Psoas muscle (tissue), 8 donors: ENCODE measurements around the gene TFPI. TPM values are rescaled to one million over a fixed set of nuclear protein-coding genes. Genes with fewer than 3 reads are reported as not detected.

Source experiments
- ATAC-seq, 4 donors: fragments of 200-7000 bp; cut with Tn5 transposase; one replicate each; pipeline ENCODE4 v1.9.1; 2020; ENCODE audit warnings: moderate library complexity in 3 of 4, mild to moderate bottlenecking in 2 of 4
- DNase-seq, 2 donors: peaks; one replicate each; pipeline ENCODE4 v3.0.0-alpha.2; 2020
- H3K27ac ChIP-seq: fragments of 200-600 bp; one replicate; pipeline ENCODE4 v1.8.0; 2022
- H3K27me3 ChIP-seq, 3 donors: fragments of 200-600 bp in 1 of 3; one replicate each; pipeline versions ENCODE4 v1.6.1 to v1.8.0; 2013 to 2022; ENCODE audit warnings: low read length in 2 of 3, mild to moderate bottlenecking in 2 of 3, moderate library complexity in 1 of 3; ENCODE audit not compliant: insufficient read depth in 3 of 3
- H3K36me3 ChIP-seq, 2 donors: fragments of 200-600 bp in 1 of 2; one replicate each; pipeline versions ENCODE4 v1.6.1 to v1.8.0; 2013 to 2022; ENCODE audit warnings: low read depth in 1 of 2, mild to moderate bottlenecking in 1 of 2, moderate library complexity in 1 of 2; ENCODE audit not compliant: insufficient read depth in 1 of 2
- H3K4me1 ChIP-seq: fragments of 200-600 bp; one replicate; pipeline ENCODE4 v1.8.0; 2022
- H3K4me3 ChIP-seq: fragments of 200-600 bp; one replicate; pipeline ENCODE4 v1.8.0; 2022; ENCODE audit warnings: mild to moderate bottlenecking
- H3K9me3 ChIP-seq: fragments of 200-600 bp; one replicate; pipeline ENCODE4 v1.8.0; 2022
- WGBS, 3 donors: extraction: QIAGEN DNeasy Blood & Tissue Kit; methylation state at CpG; one replicate each; pipeline versions ENCODE4 v1.1.6 to v1.1.7; 2013; 5-methylcytosine and 5-hydroxymethylcytosine counted together
- intact Hi-C, 2 donors: fragments of 100-400 bp; cut with DNase I; formaldehyde crosslinking; loops; one replicate each; pipeline versions ENCODE4 v1.11.0 to v1.14.2; 2022
- polyA plus RNA-seq, 3 donors: library from polyadenylated mRNA; stranded (reverse); fragments of 200-250 nt; gene quantifications; one replicate each; pipeline ENCODE4 v1.2.3, GENCODE V29; 2013
- total RNA-seq, 4 donors: library from RNA; stranded (reverse); fragmentation: NEBNext Ultra II Directional in 2 of 4; extraction: Animal tissue kit (Norgen Biotek cat#: 25700) in 2 of 4; gene quantifications; one replicate each; pipeline versions ENCODE4 v1.2.1 to v1.2.4, GENCODE V29; 2021 to 2023
- TF ChIP-seq, protein P1 (sequence below): fragments of 200-600 bp; IDR thresholded peaks from one replicate; pipeline ENCODE4 v1.8.0; 2022; ENCODE audit warnings: antibody characterized with exemption
- donor health status: healthy with polysubstance abuse.
- donor health status: DM: no; HTN: no; CAD: no; lungs with moderate emphysema.
- donor health status: Bipolar disorder and iron deficiency.
- donor health status: healthy.
- donor health status: DM: yes; HTN: yes; CAD: no.
- donor health status: DM: no; HTN: no; CAD: no.
- donor health status: DM: no; HTN: no; CAD: no.
- donor health status: DM: yes; HTN: yes; CAD: no.

The TFPI gene
- total and polyA plus RNA-seq, 7 donors = 15.0 to 96.0 (median 42.6) TPM

DNA sequence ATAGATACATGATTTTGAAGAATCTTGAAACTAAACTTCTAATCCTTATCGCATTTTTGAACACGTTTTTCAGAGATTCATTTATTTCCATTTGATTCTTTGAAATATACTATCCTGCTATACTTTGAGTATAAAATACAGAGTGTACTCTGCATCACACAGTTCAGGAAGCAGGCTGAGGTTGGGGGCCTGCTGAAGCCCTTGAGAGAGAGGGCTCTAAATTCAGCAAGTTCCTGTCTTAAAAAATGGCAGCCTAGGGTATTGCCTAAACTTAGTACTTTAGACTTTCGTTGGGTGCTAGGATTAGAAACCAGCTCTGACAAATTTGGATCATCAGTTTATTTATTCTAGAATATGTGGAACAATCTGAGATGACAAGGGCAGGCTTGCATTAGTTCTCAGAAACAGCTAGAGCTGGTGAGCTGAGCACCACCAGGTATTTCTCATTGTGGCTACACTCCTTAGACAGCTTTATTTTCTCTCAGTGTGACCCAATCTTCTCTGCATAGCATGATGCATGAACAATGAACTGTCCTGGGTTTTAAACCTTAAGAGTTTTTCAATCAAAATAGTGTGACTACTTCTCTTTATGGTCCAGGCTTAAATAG is 49.1 kb downstream of the TFPI start:
- ATAC-seq (no peak), DNase-seq (no peak)
- TF ChIP-seq, protein P1, sequence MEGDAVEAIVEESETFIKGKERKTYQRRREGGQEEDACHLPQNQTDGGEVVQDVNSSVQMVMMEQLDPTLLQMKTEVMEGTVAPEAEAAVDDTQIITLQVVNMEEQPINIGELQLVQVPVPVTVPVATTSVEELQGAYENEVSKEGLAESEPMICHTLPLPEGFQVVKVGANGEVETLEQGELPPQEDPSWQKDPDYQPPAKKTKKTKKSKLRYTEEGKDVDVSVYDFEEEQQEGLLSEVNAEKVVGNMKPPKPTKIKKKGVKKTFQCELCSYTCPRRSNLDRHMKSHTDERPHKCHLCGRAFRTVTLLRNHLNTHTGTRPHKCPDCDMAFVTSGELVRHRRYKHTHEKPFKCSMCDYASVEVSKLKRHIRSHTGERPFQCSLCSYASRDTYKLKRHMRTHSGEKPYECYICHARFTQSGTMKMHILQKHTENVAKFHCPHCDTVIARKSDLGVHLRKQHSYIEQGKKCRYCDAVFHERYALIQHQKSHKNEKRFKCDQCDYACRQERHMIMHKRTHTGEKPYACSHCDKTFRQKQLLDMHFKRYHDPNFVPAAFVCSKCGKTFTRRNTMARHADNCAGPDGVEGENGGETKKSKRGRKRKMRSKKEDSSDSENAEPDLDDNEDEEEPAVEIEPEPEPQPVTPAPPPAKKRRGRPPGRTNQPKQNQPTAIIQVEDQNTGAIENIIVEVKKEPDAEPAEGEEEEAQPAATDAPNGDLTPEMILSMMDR = no peak
- Histone ChIP-seq H3K27me3 (no peaks in the 10 kb centered on the region), H3K36me3 (no peaks in the 10 kb centered on the region), H3K4me1 (peaks cover 4% of the 10 kb centered on the region), H3K4me3 (no peak overlapping the region), H3K9me3 (no peaks in the 10 kb centered on the region), H3K27ac (no peak overlapping the region)
- intact Hi-C loops = no loop called here
- 38 to 69% (median 68%) methylated on average over 3 of the region's 3 CpGs for WGBS, 3 donors

DNA sequence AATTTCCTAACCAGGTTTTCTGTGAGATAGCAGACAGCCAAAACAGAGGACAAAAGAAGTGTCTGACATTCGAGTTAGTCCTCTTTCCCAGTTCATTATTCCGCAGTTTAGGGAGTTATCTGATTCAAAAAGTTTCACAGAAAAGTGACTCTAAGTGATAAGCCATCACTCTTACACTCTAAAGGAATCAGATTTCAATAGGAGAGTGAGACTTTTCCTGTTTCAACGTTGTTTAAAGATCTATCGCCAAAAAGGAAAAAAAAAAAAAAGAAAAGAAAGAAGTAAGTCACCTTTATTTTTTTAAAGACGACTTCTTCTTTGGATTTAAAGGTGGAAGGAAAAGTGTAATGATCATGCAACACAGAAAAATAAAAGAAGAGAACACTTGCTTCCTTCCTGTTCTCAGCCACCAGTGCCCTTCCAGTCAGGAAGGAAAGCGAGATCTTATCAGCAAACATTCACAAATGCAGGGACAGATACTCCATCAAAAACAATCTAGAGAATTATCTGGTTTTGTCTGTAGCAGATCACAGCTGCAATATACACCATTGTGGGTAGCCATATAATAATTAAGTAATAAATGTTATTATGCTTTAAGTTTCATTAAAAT is 49.8 kb downstream of the TFPI start:
- no peak for ATAC-seq
- Histone ChIP-seq H3K4me3 (no peak overlapping the region), H3K9me3 (no peaks in the 10 kb centered on the region), H3K36me3 (no peaks in the 10 kb centered on the region), H3K4me1 (peaks cover 4% of the 10 kb centered on the region), H3K27me3 (no peaks in the 10 kb centered on the region), H3K27ac (no peak overlapping the region)
- DNase-seq = no peak
- 30 to 35% (median 32%) methylated on average over 6 of the region's 6 CpGs for WGBS, 3 donors
- intact Hi-C loops = loop anchor here in 1 of 2 donors (5.0 kb wide), 1 partner anchor 338 kb away; no protein-coding TSS in a partner anchor
- TF ChIP-seq, protein P1 = no peak

DNA sequence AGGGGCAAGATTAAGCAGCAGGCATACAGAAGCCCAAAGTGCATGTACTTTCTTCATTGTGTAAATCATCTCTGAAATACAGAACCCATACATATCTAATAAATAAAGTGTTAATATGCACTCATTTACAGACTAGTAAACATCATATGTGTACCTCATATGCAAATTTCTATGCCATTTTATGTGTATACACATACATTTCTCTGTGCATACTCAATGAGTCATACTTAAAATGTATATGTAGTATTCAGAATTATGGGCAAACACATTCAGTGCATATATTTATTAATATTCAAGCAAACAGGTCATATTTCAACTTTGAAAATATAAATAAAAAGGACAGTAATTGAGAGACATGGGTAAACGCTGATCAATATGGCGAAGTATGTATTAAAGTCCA is 50.5 kb downstream of the TFPI start:
- 77 to 95% (median 92%) methylated on average over 2 of the region's 2 CpGs for WGBS, 3 donors
- intact Hi-C loops = loop anchor here in 1 of 2 donors (5.0 kb wide), 1 partner anchor 339 kb away; no protein-coding TSS in a partner anchor
- no peaks in the 10 kb centered on the region for H3K36me3 ChIP-seq

DNA sequence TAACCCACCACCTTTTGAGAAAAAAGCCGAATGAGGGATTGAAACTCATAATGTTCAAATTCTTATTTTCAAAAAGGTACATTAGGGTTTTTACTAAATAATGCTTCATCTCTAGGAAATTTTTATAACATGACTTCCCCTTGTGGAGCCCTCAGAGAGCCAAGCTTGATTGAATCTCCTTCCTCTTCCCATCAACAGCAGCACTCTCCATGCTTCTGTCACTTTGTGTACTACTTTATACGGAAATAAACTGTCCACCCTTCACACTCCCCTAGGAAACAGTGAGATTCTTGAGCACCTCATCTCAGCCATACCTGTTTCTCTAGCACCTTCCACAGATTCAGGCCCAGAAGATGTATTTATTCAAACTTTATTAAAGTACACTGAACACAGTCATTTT is 51.8 kb downstream of the TFPI start:
- WGBS, 3 donors = 81 to 84% (median 82%) methylated on average over 2 of the region's 2 CpGs
- no peak for ATAC-seq
- no peak overlapping the region for H3K27ac ChIP-seq
- no peak overlapping the region for H3K4me3 ChIP-seq
- intact Hi-C loops = loop anchor here in 1 of 2 donors (5.0 kb wide), 1 partner anchor 340 kb away; no protein-coding TSS in a partner anchor
- H3K36me3 ChIP-seq = no peaks in the 10 kb centered on the region
- DNase-seq = no peak
- TF ChIP-seq, protein P1 = no peak
- no peaks in the 10 kb centered on the region for H3K27me3 ChIP-seq
- H3K4me1 ChIP-seq = peaks cover 4% of the 10 kb centered on the region
- no peaks in the 10 kb centered on the region for H3K9me3 ChIP-seq

More for the DNA sequence above, 50.5 kb downstream of the TFPI start:
- Histone ChIP-seq H3K4me1 (peaks cover 4% of the 10 kb centered on the region), H3K27ac (no peak overlapping the region), H3K9me3 (no peaks in the 10 kb centered on the region), H3K4me3 (no peak overlapping the region), H3K27me3 (no peaks in the 10 kb centered on the region)
- no peak for DNase-seq
- TF ChIP-seq, protein P1 = no peak
- no peak for ATAC-seq
